Panc1 (cell line): ENCODE data around the gene IL22RA1. TPM values are rescaled to one million over a fixed set of nuclear protein-coding genes. Genes with fewer than 3 reads are reported as not detected.

Source experiments
- ATAC-seq: fragments of 200-7000 bp; cut with Tn5 transposase; 2 replicates; pipeline ENCODE4 v1.9.1; 2020; ENCODE audit warnings: mild to moderate bottlenecking, moderate library complexity
- BruUV-seq: library from RNA; stranded (reverse); fragments of 400-500 nt; replicated peaks from 2 replicates; lab custom pipeline; 2021; lab: Mats Ljungman, UMichigan
- CTCF ChIA-PET: fragments of 300-600 bp; sonication (Branson Sonifier 250); formaldehyde crosslinking; loops from one replicate; lab custom pipeline; 2022; ENCODE audit warnings: antibody characterized with exemption; lab: Charles Lee
- POLR2A ChIA-PET: fragments of 300-600 bp; sonication (Branson Sonifier 250); formaldehyde crosslinking; loops from one replicate; lab custom pipeline; 2022; ENCODE audit warnings: antibody characterized with exemption; lab: Charles Lee
- DNase-seq: peaks from one replicate; pipeline ENCODE4 v3.0.0-alpha.2; 2010; ENCODE audit warnings: low read depth, low spot score
- H3K27ac ChIP-seq: 2 replicates; pipeline ENCODE4 v1.5.1; 2011; ENCODE audit warnings: mild to moderate bottlenecking, low read length, inconsistent platforms
- H3K27me3 ChIP-seq: fragments of 200-500 bp; sonication (Bioruptor generic); 2 replicates; pipeline ENCODE4 v1.6.0; 2014; ENCODE audit warnings: low read length, inconsistent platforms; ENCODE audit not compliant: control insufficient read depth, insufficient read depth
- H3K36me3 ChIP-seq: fragments of 200-500 bp; sonication (Bioruptor generic); 2 replicates; pipeline ENCODE4 v1.5.1; 2014; ENCODE audit warnings: inconsistent platforms, mild to moderate bottlenecking, low read length, moderate library complexity; ENCODE audit not compliant: control insufficient read depth, insufficient read depth
- H3K4me1 ChIP-seq: 2 replicates; pipeline ENCODE4 v1.5.1; 2011; ENCODE audit warnings: inconsistent platforms, mild to moderate bottlenecking, low read length, moderate library complexity; ENCODE audit not compliant: control insufficient read depth, insufficient read depth
- H3K4me3 ChIP-seq, 2 experiments: 2 replicates each; pipeline ENCODE4 v1.5.1; 2011 to 2012; ENCODE audit warnings: low read depth in 2 of 2, low read length in 2 of 2, mild to moderate bottlenecking in 2 of 2, inconsistent platforms in 1 of 2, moderate library complexity in 1 of 2
- H3K9me3 ChIP-seq: fragments of 200-500 bp; sonication (Bioruptor generic); 2 replicates; pipeline ENCODE4 v1.5.1; 2014; ENCODE audit warnings: low read depth, mild to moderate bottlenecking, inconsistent platforms, low read length, moderate library complexity; ENCODE audit not compliant: control insufficient read depth, insufficient read depth
- POLR2AphosphoS5 ChIP-seq: IDR thresholded peaks from 2 replicates; pipeline ENCODE4 v1.6.1; 2012; ENCODE audit warnings: mild to moderate bottlenecking, low read depth, low read length, moderate library complexity
- SIN3A ChIP-seq: IDR thresholded peaks from 2 replicates; pipeline ENCODE4 v1.6.1; 2012; ENCODE audit warnings: low read depth, mild to moderate bottlenecking, low read length, moderate library complexity, borderline replicate concordance; ENCODE audit not compliant: insufficient read depth
- TCF7L2 ChIP-seq: IDR thresholded peaks from 2 replicates; pipeline ENCODE4 v1.6.1; 2011; ENCODE audit warnings: mild to moderate bottlenecking, low read depth, low read length, inconsistent platforms
- in situ Hi-C: cut with HindIII; loops from 2 replicates; pipeline ENCODE4 v1.10.0; 2016; ENCODE audit warnings: low sequenced_read_pairs, low pct_unique_long_range_greater_than_20kb
- intact Hi-C: fragments of 100-400 bp; cut with micrococcal nuclease; formaldehyde crosslinking; loops from one replicate; pipeline ENCODE4 v1.10.0; 2022; ENCODE audit not compliant: unreplicated experiment
- total RNA-seq: library from RNA; stranded (reverse); gene quantifications from one replicate; pipeline ENCODE4 v1.2.1, GENCODE V29; 2021; ENCODE audit not compliant: unreplicated experiment
- TF ChIP-seq, protein P1 (sequence below): fragments of 450-650 bp; IDR thresholded peaks from 2 replicates; pipeline ENCODE4 v1.5.1; 2017; ENCODE audit warnings: mild to moderate bottlenecking
- TF ChIP-seq, protein P2 (sequence below), 2 experiments: IDR thresholded peaks; 2 replicates each; pipeline ENCODE4 v1.6.1; 2011 to 2012; ENCODE audit warnings: low read depth in 2 of 2, control low read depth in 1 of 2, low read length in 1 of 2, mild to moderate bottlenecking in 1 of 2, moderate library complexity in 1 of 2; ENCODE audit not compliant: insufficient read depth in 1 of 2

IL22RA1 gene
- total RNA-seq, 1 experiment from 2014 or later = 1.1 TPM

DNA sequence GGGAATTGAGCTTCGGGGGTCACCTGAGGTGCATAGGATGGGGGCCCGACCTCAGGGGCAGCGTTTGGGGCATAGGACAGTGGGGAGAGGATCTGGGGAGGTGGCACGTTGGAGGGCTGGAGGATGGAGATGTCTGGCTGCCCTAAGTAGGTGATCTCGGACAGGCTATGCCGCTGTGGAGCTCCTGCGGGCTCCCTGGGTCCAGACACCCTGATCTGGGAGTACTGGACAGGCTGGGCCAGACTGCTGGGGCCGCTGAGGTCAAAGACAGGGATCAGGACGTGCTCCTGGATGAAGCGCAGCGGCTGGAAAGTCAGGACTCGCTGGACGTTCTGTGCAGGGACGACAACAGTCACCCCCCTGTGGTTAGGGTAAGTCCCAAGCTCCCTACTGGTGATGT is 21.5 kb downstream of the IL22RA1 start:
- POLR2A ChIA-PET = no interaction called here
- Histone ChIP-seq H3K27me3 (no peaks in the 10 kb centered on the region), H3K4me1 (no peaks in the 10 kb centered on the region; the same call in 1 of the 2 replicates), H3K27ac (no peak overlapping the region), H3K9me3 (no peaks in the 10 kb centered on the region), H3K36me3 (no peaks in the 10 kb centered on the region), H3K4me3 (no peak overlapping the region)
- CTCF ChIA-PET = no interaction called here
- intact Hi-C loops (no loop called here), in situ Hi-C loops (no loop called here)
- TF ChIP-seq, protein P1, sequence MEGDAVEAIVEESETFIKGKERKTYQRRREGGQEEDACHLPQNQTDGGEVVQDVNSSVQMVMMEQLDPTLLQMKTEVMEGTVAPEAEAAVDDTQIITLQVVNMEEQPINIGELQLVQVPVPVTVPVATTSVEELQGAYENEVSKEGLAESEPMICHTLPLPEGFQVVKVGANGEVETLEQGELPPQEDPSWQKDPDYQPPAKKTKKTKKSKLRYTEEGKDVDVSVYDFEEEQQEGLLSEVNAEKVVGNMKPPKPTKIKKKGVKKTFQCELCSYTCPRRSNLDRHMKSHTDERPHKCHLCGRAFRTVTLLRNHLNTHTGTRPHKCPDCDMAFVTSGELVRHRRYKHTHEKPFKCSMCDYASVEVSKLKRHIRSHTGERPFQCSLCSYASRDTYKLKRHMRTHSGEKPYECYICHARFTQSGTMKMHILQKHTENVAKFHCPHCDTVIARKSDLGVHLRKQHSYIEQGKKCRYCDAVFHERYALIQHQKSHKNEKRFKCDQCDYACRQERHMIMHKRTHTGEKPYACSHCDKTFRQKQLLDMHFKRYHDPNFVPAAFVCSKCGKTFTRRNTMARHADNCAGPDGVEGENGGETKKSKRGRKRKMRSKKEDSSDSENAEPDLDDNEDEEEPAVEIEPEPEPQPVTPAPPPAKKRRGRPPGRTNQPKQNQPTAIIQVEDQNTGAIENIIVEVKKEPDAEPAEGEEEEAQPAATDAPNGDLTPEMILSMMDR = no peak
- TF ChIP-seq TCF7L2 (no peak), SIN3A (no peak), POLR2AphosphoS5 (no peak)
- TF ChIP-seq, protein P2, sequence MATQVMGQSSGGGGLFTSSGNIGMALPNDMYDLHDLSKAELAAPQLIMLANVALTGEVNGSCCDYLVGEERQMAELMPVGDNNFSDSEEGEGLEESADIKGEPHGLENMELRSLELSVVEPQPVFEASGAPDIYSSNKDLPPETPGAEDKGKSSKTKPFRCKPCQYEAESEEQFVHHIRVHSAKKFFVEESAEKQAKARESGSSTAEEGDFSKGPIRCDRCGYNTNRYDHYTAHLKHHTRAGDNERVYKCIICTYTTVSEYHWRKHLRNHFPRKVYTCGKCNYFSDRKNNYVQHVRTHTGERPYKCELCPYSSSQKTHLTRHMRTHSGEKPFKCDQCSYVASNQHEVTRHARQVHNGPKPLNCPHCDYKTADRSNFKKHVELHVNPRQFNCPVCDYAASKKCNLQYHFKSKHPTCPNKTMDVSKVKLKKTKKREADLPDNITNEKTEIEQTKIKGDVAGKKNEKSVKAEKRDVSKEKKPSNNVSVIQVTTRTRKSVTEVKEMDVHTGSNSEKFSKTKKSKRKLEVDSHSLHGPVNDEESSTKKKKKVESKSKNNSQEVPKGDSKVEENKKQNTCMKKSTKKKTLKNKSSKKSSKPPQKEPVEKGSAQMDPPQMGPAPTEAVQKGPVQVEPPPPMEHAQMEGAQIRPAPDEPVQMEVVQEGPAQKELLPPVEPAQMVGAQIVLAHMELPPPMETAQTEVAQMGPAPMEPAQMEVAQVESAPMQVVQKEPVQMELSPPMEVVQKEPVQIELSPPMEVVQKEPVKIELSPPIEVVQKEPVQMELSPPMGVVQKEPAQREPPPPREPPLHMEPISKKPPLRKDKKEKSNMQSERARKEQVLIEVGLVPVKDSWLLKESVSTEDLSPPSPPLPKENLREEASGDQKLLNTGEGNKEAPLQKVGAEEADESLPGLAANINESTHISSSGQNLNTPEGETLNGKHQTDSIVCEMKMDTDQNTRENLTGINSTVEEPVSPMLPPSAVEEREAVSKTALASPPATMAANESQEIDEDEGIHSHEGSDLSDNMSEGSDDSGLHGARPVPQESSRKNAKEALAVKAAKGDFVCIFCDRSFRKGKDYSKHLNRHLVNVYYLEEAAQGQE (IDR thresholded peaks at IDR 0.05; ENCODE audit: insufficient read depth in 1 of 2, low read depth in 2 of 2, low read length in 1 of 2) = no peak
- ATAC-seq (no peak), DNase-seq (no peak)
- no TSS peak for BruUV-seq

DNA sequence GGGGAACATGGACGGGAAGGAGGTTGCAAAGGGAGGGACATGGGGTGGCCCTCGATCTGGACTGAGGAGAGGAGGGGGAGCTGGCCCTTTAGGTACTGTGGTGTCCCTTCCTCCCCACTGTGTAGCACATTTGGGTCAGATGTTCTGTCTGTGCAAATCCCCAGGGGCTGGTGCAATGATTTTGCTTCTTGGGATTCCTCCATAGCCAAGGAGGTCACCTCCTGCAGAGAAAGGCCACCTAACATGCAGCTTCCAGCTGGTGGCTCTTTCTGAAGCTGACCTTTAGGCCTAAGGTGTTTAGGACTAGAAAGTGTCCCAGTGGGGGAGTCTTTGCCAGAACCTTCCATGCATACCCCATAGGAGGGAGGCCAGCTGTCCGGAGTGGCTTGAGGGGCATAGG is 22.0 kb downstream of the IL22RA1 start:
- no peak for DNase-seq
- intact Hi-C loops = no loop called here
- Histone ChIP-seq H3K27ac (no peak overlapping the region), H3K4me3 (no peak overlapping the region), H3K36me3 (no peaks in the 10 kb centered on the region), H3K4me1 (no peaks in the 10 kb centered on the region; the same call in 1 of the 2 replicates), H3K27me3 (no peaks in the 10 kb centered on the region), H3K9me3 (no peaks in the 10 kb centered on the region)
- no peak for TF ChIP-seq SIN3A
- TF ChIP-seq TCF7L2 = no peak
- TF ChIP-seq, protein P1 = no peak
- ChIA-PET CTCF (no interaction called here), POLR2A (interaction anchor here (0.5 kb wide), 1 partner anchor 477 kb away, joined by 3 read pairs; no protein-coding TSS in a partner anchor)
- no TSS peak for BruUV-seq
- in situ Hi-C loops = no loop called here
- no peak for ATAC-seq
